ENCODE results near the gene NBL1.
A peak's percentile ranks its signal among the peaks of the same experiment; 100 is the strongest.

The NBL1 gene

DNA sequence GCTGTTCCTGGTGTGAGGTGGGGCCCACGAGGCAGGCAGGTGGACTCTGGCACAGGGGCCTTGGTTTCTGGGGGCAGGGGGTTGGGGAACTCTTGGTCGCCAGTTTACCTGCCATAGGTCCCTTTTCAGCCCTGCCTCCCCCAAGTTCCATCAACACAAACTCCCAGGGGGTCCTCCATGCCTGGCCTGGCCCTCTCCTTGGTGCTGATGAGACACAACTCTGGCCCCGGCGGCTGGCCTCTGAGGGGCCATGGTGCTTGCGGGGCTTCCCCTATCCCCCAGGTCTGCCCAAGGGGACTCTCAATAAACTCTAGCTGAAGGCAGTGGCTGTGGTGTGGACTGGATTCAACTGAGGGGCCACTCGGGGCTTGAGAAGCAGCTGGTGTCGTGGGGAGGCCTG is 36.5 kb downstream of the NBL1 start:
- TF ChIP-seq POLR2A (IDR thresholded peaks at IDR 0.05; ENCODE audit: extremely low read depth, insufficient read length) (no peak), MYC (IDR thresholded peaks at IDR 0.05; ENCODE audit: low read depth, low read length) (no peak), MAX (IDR thresholded peaks at IDR 0.05; ENCODE audit: low read depth, low read length) (no peak)
- TF ChIP-seq, protein P1, sequence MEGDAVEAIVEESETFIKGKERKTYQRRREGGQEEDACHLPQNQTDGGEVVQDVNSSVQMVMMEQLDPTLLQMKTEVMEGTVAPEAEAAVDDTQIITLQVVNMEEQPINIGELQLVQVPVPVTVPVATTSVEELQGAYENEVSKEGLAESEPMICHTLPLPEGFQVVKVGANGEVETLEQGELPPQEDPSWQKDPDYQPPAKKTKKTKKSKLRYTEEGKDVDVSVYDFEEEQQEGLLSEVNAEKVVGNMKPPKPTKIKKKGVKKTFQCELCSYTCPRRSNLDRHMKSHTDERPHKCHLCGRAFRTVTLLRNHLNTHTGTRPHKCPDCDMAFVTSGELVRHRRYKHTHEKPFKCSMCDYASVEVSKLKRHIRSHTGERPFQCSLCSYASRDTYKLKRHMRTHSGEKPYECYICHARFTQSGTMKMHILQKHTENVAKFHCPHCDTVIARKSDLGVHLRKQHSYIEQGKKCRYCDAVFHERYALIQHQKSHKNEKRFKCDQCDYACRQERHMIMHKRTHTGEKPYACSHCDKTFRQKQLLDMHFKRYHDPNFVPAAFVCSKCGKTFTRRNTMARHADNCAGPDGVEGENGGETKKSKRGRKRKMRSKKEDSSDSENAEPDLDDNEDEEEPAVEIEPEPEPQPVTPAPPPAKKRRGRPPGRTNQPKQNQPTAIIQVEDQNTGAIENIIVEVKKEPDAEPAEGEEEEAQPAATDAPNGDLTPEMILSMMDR (IDR thresholded peaks at IDR 0.05; ENCODE audit: low read depth, low read length) = no peak
- H3K4me3 ChIP-seq (ENCODE audit: low read depth, low read length) = no peak overlapping the region
- no peak for DNase-seq (ENCODE audit: low read depth)

DNA sequence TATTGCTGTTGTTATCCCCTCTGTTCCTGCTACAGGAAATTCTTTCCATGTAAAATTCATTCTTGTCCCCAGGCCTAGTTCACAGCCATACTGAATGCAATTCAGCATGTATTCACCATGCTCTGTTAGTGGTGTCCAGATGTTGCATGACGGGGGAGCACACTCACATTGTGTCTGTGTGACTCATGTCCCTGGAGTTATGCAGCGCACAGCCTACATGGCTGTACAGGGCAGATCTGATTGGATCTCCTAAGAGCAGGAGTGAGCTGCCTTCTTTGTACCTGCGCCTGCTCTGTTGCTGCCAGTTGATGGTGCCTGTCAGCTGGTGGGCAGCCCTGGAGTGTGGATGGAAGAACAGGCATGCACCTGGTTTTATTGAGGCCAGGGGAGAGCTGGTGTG is 38.1 kb downstream of the NBL1 start:
- H3K4me3 ChIP-seq (ENCODE audit: low read depth, low read length) = no peak overlapping the region
- TF ChIP-seq POLR2A (IDR thresholded peaks at IDR 0.05; ENCODE audit: extremely low read depth, insufficient read length) = no peak
- TF ChIP-seq, protein P1 (IDR thresholded peaks at IDR 0.05; ENCODE audit: low read depth, low read length) = no peak
- DNase-seq (ENCODE audit: low read depth) = peak; percentile 34

DNA sequence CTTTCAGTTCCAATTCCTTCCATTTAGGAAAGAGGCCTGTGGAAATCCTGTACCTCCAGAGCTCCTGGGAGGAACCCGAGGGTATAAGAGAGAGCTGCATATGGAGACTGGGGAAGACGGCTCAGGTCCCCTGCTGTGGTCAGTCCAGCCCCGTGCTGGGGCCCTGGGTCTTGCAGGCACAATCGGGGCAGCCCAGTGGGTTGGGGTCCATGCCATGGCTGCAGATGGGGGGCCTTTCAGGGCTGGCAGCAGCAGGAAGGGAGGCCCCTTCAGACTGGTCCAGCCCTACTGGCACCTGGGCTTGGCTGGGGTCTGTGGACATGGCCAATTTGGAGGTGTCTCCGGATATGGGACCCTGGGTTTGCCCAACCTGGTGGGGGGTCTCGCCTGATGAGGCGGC is 38.8 kb downstream of the NBL1 start:
- no peak overlapping the region for H3K4me3 ChIP-seq (ENCODE audit: low read depth, low read length)
- TF ChIP-seq MAX (IDR thresholded peaks at IDR 0.05; ENCODE audit: low read depth, low read length) (no peak), POLR2A (IDR thresholded peaks at IDR 0.05; ENCODE audit: extremely low read depth, insufficient read length) (no peak), MYC (IDR thresholded peaks at IDR 0.05; ENCODE audit: low read depth, low read length) (no peak)
- TF ChIP-seq, protein P1 (IDR thresholded peaks at IDR 0.05; ENCODE audit: low read depth, low read length) = no peak
- no peak for DNase-seq (ENCODE audit: low read depth)

- no peak for TF ChIP-seq MYC (IDR thresholded peaks at IDR 0.05; ENCODE audit: low read depth, low read length)
- no peak for TF ChIP-seq MAX (IDR thresholded peaks at IDR 0.05; ENCODE audit: low read depth, low read length)
- TF ChIP-seq, protein P1 (IDR thresholded peaks at IDR 0.05; ENCODE audit: low read depth, low read length) = no peak
- TF ChIP-seq POLR2A (IDR thresholded peaks at IDR 0.05; ENCODE audit: extremely low read depth, insufficient read length) = no peak
- no peak for DNase-seq (ENCODE audit: low read depth)
- no peak overlapping the region for H3K4me3 ChIP-seq (ENCODE audit: low read depth, low read length)
Measured at GRCh38 chr1:19683351-19683750, 39.2 kb downstream of the NBL1 start.

DNA sequence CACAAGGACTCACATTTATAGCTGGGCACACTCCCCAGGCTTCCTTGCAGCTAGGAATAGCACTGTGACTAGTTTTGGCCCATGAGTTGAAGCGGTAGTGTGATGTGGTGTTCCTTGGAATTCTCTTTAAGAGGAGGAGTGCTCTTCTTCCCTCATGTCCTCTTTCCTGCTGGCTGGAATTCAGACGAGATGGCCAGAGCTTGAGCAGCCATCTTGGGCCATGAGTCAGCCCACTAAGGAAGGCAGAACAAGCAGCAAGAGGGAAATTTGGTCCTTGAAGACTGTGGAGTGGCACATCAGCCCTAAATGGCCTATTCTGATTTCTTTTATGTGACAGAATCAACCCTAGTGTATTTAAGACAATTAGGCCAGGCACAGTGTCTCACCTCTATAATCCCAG is 40.6 kb downstream of the NBL1 start:
- H3K4me3 ChIP-seq (ENCODE audit: low read depth, low read length) = no peak overlapping the region
- TF ChIP-seq MAX (IDR thresholded peaks at IDR 0.05; ENCODE audit: low read depth, low read length) (no peak), MYC (IDR thresholded peaks at IDR 0.05; ENCODE audit: low read depth, low read length) (no peak), POLR2A (IDR thresholded peaks at IDR 0.05; ENCODE audit: extremely low read depth, insufficient read length) (no peak)
- TF ChIP-seq, protein P1 (IDR thresholded peaks at IDR 0.05; ENCODE audit: low read depth, low read length) = no peak
- DNase-seq (ENCODE audit: low read depth) = no peak

DNA sequence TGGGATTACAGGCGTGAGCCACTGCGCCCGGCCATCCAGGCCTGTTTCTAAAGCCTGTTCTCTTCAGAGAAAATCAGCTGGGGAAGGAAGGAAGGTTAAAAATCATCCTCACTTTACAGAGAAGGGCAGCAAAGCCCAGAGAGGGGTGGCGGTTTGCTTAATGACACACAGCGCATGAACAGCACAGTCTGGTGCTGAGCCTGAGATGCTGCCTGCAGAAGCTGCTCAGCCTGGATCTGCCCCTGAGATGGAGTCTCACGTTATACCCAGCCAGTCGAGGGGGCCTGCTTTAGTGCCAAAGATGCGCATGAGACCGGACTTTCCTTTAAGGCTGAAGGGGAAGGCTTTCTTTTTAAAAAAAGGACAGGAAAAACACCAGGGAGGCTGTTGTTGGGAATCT is 41.9 kb downstream of the NBL1 start:
- no peak for DNase-seq (ENCODE audit: low read depth)
- TF ChIP-seq MAX (IDR thresholded peaks at IDR 0.05; ENCODE audit: low read depth, low read length) (no peak), POLR2A (IDR thresholded peaks at IDR 0.05; ENCODE audit: extremely low read depth, insufficient read length) (no peak), MYC (IDR thresholded peaks at IDR 0.05; ENCODE audit: low read depth, low read length) (no peak)
- TF ChIP-seq, protein P1 (IDR thresholded peaks at IDR 0.05; ENCODE audit: low read depth, low read length) = no peak
- no peak overlapping the region for H3K4me3 ChIP-seq (ENCODE audit: low read depth, low read length)

Measured in NB4 (cell line).